GM18508 (cell line): Measurements from ENCODE around the gene AP1B1.
"Not testable (repeated sequence)": the region's sequence is repeated elsewhere in the genome, so short reads cannot be mapped to it uniquely, and the experiment has no call there.

Experiments
- ATAC-seq: cut with Tn5 transposase; IDR thresholded peaks from one replicate; pipeline ENCODE4 v1.9.1; 2021; ENCODE audit warnings: moderate number of reproducible peaks; ENCODE audit not compliant: insufficient read depth, unreplicated experiment

AP1B1 gene

GRCh38 chr22:29353286-29353685 lies 35.1 kb downstream of the AP1B1 start:
- ATAC-seq = no peak

DNA sequence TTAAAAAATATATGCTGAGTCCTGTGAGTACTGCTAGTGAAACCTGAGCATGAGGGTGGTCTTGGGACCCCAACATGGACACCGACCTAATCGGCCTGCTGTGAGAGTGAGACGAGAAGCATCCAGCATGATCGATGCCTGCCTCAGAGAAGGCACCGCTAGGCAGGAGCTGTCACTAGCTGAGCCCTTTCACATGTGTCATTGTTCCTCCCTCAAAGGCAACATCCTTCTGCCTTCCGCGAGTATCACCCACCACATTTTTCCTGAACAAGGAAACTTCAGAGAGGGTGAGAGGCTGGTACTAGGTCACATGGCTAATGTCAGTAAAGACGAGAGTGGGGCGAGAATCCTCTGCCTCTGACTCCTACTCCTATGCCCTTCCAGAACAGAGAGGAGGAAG lies 35.6 kb downstream of the AP1B1 start:
- no peak for ATAC-seq

- no peak for ATAC-seq
These were observed 36.5 kb downstream of the AP1B1 start for GRCh38 chr22:29351891-29352290.

GRCh38 chr22:29351042-29351441 lies 37.3 kb downstream of the AP1B1 start:
- ATAC-seq = no peak

GRCh38 chr22:29348956-29349355 lies 39.4 kb downstream of the AP1B1 start:
- ATAC-seq = no peak

DNA sequence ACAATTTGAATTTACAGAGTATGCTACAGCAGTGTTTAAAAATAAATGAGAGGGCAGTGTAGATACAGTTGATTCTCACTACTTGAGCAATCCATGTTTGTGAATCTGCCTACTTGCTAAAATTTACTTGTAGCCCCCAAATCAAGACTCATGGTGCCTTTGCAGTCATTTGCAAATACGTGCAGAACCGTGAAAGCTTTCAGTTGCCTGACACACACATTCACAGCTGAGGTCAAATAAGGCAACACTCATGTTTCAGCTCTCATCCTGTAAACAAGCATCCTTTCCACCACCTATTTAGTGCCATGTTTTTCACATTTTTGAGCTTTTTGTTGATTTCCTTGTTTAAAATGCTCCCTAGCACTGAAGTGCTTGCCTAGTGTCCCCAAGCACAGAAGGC lies 40.3 kb downstream of the AP1B1 start:
- no peak for ATAC-seq

- ATAC-seq = no peak
These were observed 41.7 kb downstream of the AP1B1 start for GRCh38 chr22:29346659-29347058.

DNA sequence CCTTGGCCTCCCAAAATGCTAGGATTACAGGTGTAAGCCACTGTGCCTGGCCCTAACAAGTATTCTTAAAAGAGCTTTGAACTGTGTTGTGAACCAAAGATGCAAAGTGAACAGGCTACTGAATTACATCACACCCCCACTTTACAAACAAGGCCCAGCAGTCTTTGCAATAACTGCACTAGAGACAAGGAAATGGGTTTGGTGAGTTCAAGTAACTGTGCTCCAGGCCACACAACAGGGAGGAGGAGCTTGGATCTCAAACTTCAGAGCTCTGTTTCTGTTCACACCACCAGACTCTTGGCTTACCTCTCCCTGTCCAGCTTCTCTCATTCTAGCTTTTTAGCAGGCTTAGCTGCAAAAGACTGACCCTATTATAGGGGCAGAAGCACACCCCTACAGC lies 42.4 kb downstream of the AP1B1 start:
- no peak for ATAC-seq

DNA sequence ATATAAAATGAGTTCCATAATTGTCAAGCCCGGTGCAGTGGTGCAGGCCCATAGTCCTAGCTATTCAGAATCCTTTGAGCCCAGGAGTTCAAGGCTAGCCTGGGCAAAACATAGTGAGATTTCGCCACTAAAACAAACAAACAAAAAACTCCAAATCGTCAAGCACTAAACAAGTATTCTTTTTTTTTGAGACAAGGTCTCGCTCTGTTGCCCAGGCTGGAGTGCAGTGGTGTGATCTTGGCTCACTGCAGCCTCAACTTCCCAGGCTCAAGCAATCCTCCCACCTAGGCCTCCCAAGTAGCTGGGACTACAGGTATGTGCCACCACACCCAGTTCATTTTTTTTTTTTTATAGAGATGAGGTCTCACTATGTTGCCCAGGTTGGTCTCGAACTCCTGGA lies 43.5 kb downstream of the AP1B1 start:
- not testable (repeated sequence) for ATAC-seq

GRCh38 chr22:29344137-29344536 lies 44.2 kb downstream of the AP1B1 start:
- ATAC-seq = no peak

GRCh38 chr22:29343313-29343805 lies 45.0 kb downstream of the AP1B1 start:
- no peak for ATAC-seq

DNA sequence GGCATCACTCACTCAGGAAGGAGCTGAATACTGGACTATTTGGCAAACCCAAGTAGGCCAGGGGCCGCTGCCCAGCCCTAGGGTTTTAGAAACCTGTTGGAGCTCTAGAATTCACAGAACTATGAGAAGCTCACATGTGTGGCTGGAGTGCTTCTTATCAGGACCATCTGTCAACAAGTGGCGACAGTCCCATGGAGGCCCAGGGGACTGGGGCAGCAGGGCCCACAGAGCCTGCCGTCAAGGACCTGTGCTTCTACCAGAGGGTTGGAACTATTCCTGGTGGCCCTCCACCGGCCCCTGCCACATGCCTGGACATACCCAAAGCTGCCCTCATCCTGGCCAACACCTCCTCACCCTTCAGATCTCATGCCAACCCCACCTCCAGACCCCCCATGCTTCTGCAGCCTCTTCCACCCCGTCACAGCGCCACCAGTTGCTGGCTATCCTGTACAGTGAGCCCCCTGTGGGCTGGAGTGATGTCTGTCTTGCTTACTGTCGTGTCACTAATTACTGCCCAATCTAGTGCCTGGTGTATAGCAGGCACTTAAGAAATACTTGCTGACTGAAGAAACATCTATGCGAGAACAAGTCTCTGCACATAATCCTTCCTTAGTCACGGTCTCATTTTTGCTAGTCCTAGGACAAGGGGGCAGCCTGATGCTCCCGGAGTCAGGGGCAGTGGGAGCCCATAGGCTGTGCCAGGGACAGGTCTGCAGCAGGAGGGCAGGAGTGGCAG lies 45.6 kb downstream of the AP1B1 start:
- ATAC-seq = no peak

DNA sequence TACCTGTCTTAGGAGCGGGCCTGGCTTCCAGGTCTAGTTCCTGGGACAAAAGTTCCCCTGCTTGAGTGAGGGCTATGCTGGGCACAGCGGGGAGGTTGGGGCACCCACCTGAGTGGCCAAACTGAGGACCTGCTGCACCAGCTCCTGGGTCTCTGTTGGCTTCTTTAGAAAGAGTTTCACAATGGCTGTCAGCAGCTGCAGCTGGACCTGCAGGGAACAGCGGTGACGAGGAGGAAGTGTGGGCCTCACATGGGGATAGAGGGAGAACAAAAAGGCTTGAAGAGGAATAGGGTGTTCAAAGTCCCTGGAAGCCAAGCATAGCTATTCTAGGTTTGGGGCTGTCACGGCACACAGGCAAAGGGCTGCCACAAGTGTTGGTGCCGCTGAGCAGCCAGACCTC lies 46.2 kb downstream of the AP1B1 start:
- no peak for ATAC-seq

- ATAC-seq = no peak
These were observed 46.6 kb downstream of the AP1B1 start for GRCh38 chr22:29341849-29342127.

DNA sequence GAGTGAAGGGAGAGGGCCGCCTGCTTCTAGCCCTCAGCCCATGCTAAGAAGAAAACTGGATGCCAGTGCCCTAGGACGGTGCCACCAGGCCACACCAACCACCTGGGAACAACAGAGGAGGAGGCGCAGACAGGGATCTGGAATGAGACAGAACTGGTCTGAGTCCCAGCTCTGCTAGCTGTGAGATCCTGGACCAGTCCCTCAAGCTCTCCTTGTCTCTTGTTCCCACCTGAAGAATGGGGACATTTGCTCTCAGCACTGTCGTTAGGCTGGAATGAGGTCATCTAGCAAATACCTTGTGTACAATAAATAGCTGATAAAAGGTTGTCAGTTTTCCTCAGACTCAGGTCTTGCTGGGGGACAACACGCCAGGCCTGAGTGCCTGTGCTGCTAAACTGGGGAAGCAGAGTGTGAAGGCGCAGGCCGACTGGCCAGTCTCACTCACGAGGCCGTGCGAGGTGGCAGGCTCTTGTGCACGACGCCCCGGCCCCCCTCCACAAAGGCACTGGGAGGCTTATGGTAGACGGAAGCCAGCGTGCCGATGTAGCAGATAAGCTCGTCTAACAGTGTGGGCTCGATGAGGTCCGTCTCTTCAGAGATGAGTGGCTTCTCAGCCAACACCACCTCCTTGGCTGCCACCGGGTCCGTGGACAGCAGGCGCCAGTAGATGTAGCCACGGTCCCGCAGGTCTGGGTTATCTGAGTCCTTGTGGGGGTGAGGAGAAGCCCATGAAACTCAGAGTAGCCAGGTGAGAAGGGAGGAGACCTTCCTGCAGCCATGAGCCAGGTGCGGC lies 47.1 kb downstream of the AP1B1 start:
- ATAC-seq = no peak

DNA sequence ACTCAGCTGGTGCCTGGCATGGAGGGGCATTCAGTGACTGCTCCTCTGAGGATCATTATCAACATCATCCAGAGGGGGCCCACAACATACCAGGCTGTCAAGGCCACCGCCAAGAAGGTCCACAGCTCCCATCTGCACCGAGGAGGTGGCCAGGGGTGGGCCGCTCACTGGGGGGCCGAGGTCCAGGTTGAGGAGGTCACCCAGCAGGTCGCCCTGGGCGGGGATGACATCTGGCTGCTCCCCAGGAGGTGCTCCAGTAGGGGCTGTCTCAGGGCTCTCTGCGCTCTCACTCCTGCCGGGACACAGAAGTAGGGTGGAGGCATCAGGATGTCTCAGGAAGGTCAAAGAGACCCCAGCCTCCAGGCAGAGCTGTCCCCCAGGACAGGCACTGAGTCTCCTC lies 47.8 kb downstream of the AP1B1 start:
- ATAC-seq = no peak

GRCh38 chr22:29339381-29340235 lies 48.8 kb downstream of the AP1B1 start:
- no peak for ATAC-seq

DNA sequence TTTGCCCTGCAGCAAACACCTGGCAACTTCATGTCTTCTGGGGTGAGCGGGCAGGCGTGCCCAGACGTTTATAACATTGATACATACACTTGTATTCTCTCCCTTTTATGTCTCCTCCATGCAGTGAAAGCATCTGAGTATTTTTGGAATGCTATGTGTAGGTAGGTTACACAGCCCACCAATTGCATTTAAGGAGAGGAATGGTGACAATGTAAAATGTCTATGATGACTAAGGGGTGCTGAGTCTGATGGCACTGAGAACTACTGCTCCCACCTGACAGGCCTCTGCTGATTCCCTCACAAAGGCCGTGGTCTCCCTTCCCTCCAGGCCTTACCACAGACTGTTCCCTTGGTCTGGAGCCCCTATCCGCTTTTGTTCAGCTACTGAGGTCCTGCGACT lies 50.0 kb downstream of the AP1B1 start:
- no peak for ATAC-seq

DNA sequence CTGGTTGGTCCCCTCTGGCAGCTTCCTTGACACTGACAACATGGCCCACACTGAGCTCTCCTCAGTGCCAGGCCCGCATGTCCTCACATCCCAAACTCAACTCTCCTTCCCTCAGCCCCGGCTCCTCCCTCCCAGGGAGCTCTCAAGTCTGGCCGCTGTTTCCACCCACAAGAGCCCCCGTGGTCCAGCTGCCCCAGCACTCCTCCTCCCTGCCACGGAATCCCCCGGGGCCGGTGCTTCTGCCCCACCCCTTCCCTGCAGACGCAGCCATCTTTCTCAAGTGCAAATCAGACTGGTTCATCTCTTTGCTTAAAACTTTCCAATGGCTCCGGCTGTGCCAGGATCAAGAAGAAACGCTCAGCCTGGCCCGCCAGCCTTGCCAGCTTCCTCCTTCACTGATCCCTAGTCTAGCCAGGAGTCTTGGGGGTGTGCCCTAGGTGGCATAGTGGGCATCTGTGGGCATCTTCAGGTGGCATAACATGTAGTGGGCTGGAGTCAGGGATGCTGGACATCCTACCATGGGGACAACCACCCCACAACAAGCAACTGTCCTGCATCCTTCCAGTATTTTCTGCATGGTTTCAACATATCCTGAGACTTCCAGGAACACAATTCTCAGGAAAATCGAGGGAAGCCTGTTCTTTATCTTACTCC lies 50.6 kb downstream of the AP1B1 start:
- ATAC-seq = no peak

DNA sequence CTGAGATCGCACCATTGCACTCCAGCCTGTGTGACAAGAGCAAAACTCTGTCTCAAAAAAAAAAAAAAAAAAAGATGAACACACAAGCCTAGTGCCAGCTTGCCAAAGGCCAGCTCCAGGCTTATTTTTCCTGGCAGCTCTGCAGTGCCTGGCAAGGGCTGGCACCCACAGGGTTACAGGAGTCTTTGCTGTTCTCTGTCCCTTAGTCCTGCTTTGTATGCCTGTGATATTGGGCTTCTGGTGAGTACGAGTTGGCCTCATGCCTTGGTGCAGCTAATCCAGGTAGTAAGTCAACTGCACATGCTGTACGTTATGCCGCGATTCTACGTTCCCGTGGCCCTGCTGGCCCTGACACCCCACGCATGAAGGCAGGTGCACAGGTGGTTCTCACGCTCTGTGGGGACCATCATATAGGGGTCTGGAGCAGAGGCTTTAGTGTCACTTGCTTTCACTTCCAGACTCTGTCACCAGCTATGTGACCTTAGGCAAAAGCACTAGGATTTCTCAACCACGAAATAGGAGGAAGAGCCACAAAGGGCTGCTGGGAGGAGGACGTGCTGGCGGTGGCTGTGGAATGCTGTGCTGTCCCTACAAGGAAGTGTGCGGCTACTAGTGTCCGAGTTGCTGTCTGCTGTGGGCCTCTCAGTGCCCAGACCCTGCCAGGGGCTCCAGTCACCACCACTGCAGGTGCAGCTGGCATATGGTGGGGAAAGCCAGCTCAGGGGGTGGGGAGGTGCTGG lies 51.4 kb downstream of the AP1B1 start:
- ATAC-seq = no peak
